Activated naive CD8-positive, alpha-beta T cell treated with anti-CD3 and anti-CD28 coated beads, Interleukin-2, amount 10 ng/mL, durations not matched to agents 7 days and 5 days (primary cell): ENCODE data around the gene YRDC. TPM values are rescaled to one million over a fixed set of nuclear protein-coding genes. Genes with fewer than 3 reads are reported as not detected.

Experiments used
- ATAC-seq: fragments of 150-1000 bp; cut with Tn5 transposase; one replicate; pipeline ENCODE4 v1.10.0; 2021; ENCODE audit warnings: low read depth, moderate library complexity
- POLR2A ChIA-PET: fragments of 350-600 bp; sonication (Branson Sonifier 250); formaldehyde crosslinking; loops from one replicate; lab custom pipeline; 2021; ENCODE audit warnings: antibody characterized with exemption; lab: Charles Lee
- DNase-seq: peaks from one replicate; pipeline ENCODE4 v3.0.0; 2021
- H3K27ac Mint-ChIP-seq: one replicate; pipeline ENCODE4 v1.8.0; 2022; ENCODE audit warnings: mild to moderate bottlenecking, mixed read lengths
- H3K27me3 Mint-ChIP-seq: one replicate; pipeline ENCODE4 v1.8.0; 2022; ENCODE audit warnings: mild to moderate bottlenecking, moderate library complexity, mixed read lengths
- H3K36me3 Mint-ChIP-seq: one replicate; pipeline ENCODE4 v1.8.0; 2021; ENCODE audit warnings: mild to moderate bottlenecking, mixed read lengths
- H3K4me1 Mint-ChIP-seq: one replicate; pipeline ENCODE4 v1.8.0; 2021; ENCODE audit warnings: mixed read lengths
- H3K4me3 Mint-ChIP-seq: one replicate; pipeline ENCODE4 v1.8.0; 2022; ENCODE audit warnings: mild to moderate bottlenecking, moderate library complexity, mixed read lengths
- H3K9me3 Mint-ChIP-seq: one replicate; pipeline ENCODE4 v1.8.0; 2021; ENCODE audit warnings: mixed read lengths
- total RNA-seq, 2 experiments: library from RNA; stranded (reverse); gene quantifications; one replicate each; pipeline ENCODE4 v1.2.3, GENCODE V29; 2021

Gene YRDC
- total RNA-seq, 2 experiments from 2014 or later, result 13.3 to 14.1 TPM

DNA sequence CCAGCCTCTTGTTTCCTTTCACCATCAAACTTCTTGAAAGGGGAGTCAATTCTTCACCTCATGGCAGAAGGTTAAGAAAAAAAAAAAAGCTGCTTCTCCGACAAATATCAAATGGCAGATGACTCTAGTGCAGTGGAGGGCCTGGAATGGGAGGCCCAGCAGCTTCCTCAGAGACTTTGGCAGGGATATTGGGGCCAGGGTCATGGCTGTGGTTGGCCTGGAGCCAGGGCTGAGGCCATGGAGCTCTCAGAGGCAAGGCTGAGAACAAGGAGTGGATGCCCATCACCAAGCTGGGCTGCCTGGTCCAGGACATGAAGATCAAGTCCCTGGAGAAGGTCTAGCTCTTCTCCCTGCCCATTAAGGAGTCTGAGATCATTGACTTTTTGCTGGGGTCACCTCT, 32.7 kb upstream of the YRDC start:
- Mint-ChIP-seq H3K9me3 (no peaks in the 10 kb centered on the region), H3K36me3 (peaks cover 20% of the 10 kb centered on the region), H3K27me3 (no peaks in the 10 kb centered on the region), H3K4me3 (no peak overlapping the region), H3K4me1 (peaks cover 9% of the 10 kb centered on the region), H3K27ac (no peak overlapping the region)
- POLR2A ChIA-PET, result interaction anchor here (1.5 kb wide), 1 partner anchor 32 kb away, joined by 6 read pairs; the partner anchor contains the start of genes C1orf122 and YRDC
- ATAC-seq, result no peak
- DNase-seq, result no peak

DNA sequence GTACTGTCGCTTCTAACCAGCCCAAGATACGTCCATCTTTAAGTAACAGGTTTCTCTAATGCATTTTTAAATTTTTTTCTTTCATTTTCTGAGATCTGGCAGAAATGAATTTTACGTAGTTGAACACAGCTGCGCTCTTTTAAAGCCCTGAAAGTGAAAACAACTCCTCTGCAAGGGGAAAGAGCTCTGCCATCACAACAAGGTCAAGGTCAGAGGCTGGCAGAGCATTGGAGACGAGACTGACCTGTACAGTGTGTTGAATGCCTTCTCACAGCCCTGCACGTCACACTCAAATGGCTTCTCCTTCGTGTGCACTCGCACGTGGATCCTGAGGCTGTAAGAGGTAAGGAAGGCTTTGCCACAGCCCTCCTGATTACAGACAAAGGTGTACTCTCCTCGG, 31.7 kb upstream of the YRDC start:
- H3K36me3 Mint-ChIP-seq, result peaks cover 19% of the 10 kb centered on the region
- POLR2A ChIA-PET, result interaction anchor here (1.5 kb wide), 1 partner anchor 31 kb away, joined by 6 read pairs; the partner anchor contains the start of genes C1orf122 and YRDC
- no peaks in the 10 kb centered on the region for H3K27me3 Mint-ChIP-seq
- H3K27ac Mint-ChIP-seq, result no peak overlapping the region
- no peak for DNase-seq
- peaks cover 7% of the 10 kb centered on the region for H3K4me1 Mint-ChIP-seq
- no peak overlapping the region for H3K4me3 Mint-ChIP-seq
- no peaks in the 10 kb centered on the region for H3K9me3 Mint-ChIP-seq
- no peak for ATAC-seq

DNA sequence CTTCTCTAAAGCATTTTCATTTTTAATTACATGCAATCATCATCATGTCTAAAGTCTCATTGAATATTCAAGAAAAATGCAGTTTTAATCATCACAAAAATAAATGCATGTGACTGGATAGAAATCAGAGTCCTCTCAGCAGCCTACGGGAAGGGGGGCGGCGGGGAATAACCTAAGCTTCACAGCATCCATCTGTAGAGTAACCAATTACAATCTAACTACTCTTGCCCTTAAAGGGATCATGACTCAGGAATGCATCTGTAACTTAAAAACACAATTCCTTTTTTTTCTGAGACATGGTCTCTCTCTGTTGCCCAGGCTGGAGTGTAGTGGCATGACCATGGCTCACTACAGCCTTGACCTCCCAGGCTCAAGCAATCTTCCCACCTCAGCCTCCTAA, 28.8 kb upstream of the YRDC start:
- Mint-ChIP-seq H3K36me3 (peaks cover 14% of the 10 kb centered on the region), H3K4me3 (no peak overlapping the region), H3K4me1 (no peaks in the 10 kb centered on the region), H3K27me3 (no peaks in the 10 kb centered on the region), H3K27ac (no peak overlapping the region), H3K9me3 (no peaks in the 10 kb centered on the region)
- no peak for ATAC-seq
- POLR2A ChIA-PET, result interaction anchor here (0.7 kb wide), 1 partner anchor 318 kb away, joined by 3 read pairs; no protein-coding TSS in a partner anchor
- no peak for DNase-seq

DNA sequence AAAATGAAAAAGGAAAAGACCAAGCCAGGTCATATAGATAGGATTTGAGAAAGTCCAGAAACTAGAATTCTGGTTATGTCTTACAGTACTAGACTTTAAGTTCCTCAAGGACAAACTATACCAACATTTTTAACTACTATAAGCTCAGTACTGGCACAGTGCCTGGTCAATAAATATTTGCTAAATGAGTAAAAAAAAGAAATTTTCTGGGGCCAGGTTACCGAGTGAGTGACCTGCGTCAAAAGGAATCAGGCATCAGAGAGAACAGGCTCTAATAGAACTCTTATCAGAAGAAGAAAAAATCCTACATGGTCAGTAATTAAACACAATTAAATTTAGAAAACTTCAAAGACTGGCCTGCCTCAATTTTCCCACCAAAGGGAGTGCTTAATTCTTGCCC, 23.8 kb upstream of the YRDC start:
- no peak overlapping the region for H3K4me3 Mint-ChIP-seq
- no peaks in the 10 kb centered on the region for H3K9me3 Mint-ChIP-seq
- H3K4me1 Mint-ChIP-seq, result no peaks in the 10 kb centered on the region
- peaks cover 20% of the 10 kb centered on the region for H3K36me3 Mint-ChIP-seq
- no peak overlapping the region for H3K27ac Mint-ChIP-seq
- H3K27me3 Mint-ChIP-seq, result no peaks in the 10 kb centered on the region
- ATAC-seq (no peak), DNase-seq (no peak)
- POLR2A ChIA-PET, result no interaction called here

DNA sequence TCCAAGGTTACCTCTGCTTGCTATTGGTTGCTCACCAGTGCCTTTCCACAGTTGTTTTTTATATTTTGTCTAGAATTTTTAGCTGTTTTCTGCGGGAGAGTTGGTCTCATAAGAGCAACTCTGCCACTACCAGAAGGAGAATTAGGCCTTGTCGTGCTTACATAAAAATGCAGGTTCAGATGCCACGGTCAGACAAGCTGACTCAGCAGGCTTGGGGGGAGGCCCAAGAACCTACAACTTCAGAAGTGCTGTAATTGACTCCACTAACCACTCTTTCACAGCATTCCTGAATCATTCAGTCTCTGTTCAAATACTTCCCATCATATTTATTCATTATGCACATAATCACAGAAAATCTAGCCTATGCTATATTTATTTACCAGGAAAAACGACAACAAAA, 23.1 kb upstream of the YRDC start:
- H3K9me3 Mint-ChIP-seq, result no peaks in the 10 kb centered on the region
- DNase-seq (no peak), ATAC-seq (no peak)
- peaks cover 20% of the 10 kb centered on the region for H3K36me3 Mint-ChIP-seq
- no peaks in the 10 kb centered on the region for H3K4me1 Mint-ChIP-seq
- no peak overlapping the region for H3K27ac Mint-ChIP-seq
- POLR2A ChIA-PET, result no interaction called here
- H3K4me3 Mint-ChIP-seq, result no peak overlapping the region
- no peaks in the 10 kb centered on the region for H3K27me3 Mint-ChIP-seq

DNA sequence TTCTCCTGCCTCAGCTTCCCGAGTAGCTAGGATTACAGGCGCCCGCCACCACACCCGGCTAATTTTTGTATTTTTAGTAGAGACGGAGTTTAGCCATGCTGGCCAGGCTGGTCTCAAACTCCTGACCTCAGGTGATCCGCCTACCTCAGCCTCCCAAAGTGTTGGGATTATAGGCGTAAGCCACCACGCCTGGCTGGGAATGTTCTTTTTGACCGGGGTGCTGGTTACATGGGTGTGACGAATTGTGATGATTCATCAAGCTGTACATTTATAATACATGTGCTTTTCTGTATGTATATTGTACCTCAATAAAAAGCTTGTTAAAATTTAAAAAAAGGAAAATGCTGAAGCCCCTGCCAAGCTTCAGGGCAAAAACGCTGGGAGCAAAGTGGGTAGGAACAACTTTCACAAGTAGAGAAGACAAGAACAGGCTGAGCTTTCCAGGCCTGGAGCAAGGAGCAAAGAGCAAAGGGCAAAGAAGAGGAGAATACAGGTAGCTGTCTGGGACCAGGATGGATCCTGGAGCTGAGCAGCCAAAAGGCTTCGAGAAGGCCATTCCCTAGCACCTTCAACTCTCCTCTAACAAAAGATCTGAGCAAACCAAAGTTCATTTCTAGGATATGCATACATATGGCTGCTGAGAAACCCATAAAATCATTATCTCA, 20.5 kb upstream of the YRDC start:
- no peak overlapping the region for H3K4me3 Mint-ChIP-seq
- POLR2A ChIA-PET, result interaction anchor here (0.7 kb wide), 1 partner anchor 730 kb away, joined by 6 read pairs; no protein-coding TSS in a partner anchor
- peaks cover 17% of the 10 kb centered on the region for H3K36me3 Mint-ChIP-seq
- no peak for ATAC-seq
- H3K4me1 Mint-ChIP-seq, result peaks cover 2% of the 10 kb centered on the region
- no peak overlapping the region for H3K27ac Mint-ChIP-seq
- H3K27me3 Mint-ChIP-seq, result no peaks in the 10 kb centered on the region
- no peaks in the 10 kb centered on the region for H3K9me3 Mint-ChIP-seq
- DNase-seq, result no peak

DNA sequence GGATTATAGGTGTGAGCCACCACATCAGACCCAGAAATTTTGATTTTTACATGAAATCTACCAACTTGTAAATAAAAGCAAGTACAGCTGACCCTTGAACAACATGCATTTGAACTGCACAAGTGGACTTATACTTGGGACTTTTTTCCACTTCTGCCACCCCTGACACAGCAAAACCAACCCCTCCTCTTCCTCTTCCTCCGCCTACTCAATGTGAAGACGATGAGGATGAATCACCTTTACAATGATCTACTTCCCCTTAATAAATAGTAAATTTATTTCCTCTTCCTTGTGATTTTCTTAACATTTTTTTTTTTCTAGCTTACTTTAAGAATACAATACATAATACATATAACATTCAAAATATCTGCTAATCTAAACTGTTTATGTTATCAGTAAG, 17.5 kb upstream of the YRDC start:
- H3K4me1 Mint-ChIP-seq, result peaks cover 2% of the 10 kb centered on the region
- no peaks in the 10 kb centered on the region for H3K9me3 Mint-ChIP-seq
- no peak for ATAC-seq
- POLR2A ChIA-PET, result no interaction called here
- H3K4me3 Mint-ChIP-seq, result no peak overlapping the region
- H3K27me3 Mint-ChIP-seq, result no peaks in the 10 kb centered on the region
- peaks cover 23% of the 10 kb centered on the region for H3K36me3 Mint-ChIP-seq
- H3K27ac Mint-ChIP-seq, result no peak overlapping the region
- no peak for DNase-seq

DNA sequence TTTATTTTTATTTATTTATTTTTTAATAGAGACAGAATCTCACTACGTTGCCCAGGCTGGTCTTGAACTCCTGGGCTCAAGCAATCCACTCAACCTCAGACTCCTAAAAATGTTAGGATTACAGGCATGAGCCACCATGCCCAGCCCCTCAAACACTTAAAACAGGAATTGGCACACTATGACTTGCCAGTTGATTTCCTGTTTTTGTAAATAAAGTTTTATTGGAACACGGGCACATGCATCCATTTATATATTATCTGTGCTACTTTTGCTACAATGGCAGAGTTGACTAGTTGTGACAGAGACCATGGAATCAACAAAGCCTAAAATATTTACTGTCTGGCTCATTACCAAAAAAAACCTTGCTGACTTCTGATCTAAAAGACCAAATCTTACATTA, 16.0 kb upstream of the YRDC start:
- no peak overlapping the region for H3K27ac Mint-ChIP-seq
- peaks cover 2% of the 10 kb centered on the region for H3K4me1 Mint-ChIP-seq
- no peak overlapping the region for H3K4me3 Mint-ChIP-seq
- H3K36me3 Mint-ChIP-seq, result peaks cover 22% of the 10 kb centered on the region
- H3K27me3 Mint-ChIP-seq, result no peaks in the 10 kb centered on the region
- no peaks in the 10 kb centered on the region for H3K9me3 Mint-ChIP-seq
- DNase-seq (no peak), ATAC-seq (no peak)
- POLR2A ChIA-PET, result interaction anchor here (0.7 kb wide), 1 partner anchor 337 kb away, joined by 3 read pairs; no protein-coding TSS in a partner anchor

DNA sequence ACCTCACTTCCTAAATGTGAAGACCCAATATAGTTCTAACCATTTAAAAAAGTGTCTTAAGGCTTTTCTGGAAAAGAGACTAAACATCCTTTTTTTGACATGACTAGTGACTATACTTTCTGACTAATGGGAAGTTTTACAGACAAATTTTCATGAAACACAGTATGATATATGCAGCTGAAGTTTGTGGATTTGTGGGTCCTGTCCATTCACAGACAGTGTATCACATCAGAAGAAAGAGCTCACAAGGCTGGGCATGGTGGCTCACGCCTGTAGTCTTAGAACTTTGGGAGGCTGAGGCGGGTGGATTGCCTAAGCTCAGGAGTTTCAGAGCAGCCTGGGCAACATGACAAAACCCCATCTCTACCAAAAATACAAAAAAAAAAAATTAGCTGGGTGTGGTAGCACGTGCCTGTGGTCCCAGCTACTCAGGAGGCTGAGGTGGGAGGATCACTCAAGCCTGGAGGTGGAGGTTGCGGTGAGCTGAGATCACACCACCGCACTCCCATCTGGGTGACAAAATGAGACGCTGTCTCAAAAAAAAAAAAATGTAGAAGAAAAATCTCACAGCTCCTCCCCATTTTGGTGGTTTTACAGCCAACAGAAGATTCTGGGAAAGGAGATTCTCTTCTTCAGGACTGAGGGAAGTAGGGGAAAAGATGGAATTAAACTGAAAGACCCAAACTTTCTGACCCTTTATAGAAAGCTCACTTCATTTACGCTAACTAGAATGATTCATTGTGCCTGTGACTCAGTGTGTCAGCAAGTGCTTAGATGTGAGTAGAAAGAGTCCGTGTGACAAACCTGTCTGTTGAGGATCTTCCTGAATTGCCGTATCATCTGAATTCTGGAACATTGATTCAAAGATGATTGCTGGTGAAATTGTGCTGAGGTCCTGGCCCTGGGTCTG, 15.2 kb upstream of the YRDC start:
- Mint-ChIP-seq H3K27ac (no peak overlapping the region), H3K27me3 (no peaks in the 10 kb centered on the region), H3K4me3 (no peak overlapping the region), H3K9me3 (no peaks in the 10 kb centered on the region), H3K36me3 (peaks cover 21% of the 10 kb centered on the region), H3K4me1 (peaks cover 2% of the 10 kb centered on the region)
- POLR2A ChIA-PET, result interaction anchor here (0.5 to 1.2 kb wide), 3 partner anchors 33 to 336 kb away, joined by 3 to 4 read pairs (median 3); partner anchors contain the start of gene MTF1
- ATAC-seq, result no peak
- no peak for DNase-seq

DNA sequence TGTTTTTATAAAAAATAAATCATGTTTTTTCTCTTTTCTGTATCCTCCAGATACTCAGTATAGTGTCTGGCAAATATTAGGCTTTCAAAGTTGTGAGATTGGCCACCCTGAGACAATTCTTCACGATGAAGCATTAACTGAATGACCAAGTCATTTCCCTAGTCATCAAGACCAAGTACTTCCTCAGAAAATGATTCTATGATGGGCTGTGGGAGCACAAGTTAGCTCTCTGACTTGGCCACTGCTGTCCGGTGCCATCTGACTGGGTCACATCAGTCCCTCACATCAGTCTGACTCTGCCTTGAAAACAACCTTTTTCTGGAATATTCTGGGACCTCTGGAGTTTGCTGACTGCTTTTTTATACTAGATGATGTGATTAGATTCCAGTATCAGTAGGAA, 13.5 kb upstream of the YRDC start:
- peaks cover 22% of the 10 kb centered on the region for H3K36me3 Mint-ChIP-seq
- POLR2A ChIA-PET, result interaction anchor here (1.2 kb wide), 1 partner anchor 14 kb away, joined by 3 read pairs; the partner anchor contains the start of genes C1orf122 and YRDC
- H3K4me1 Mint-ChIP-seq, result peaks cover 2% of the 10 kb centered on the region
- no peaks in the 10 kb centered on the region for H3K9me3 Mint-ChIP-seq
- ATAC-seq (no peak), DNase-seq (no peak)
- no peak overlapping the region for H3K4me3 Mint-ChIP-seq
- no peaks in the 10 kb centered on the region for H3K27me3 Mint-ChIP-seq
- H3K27ac Mint-ChIP-seq, result no peak overlapping the region

DNA sequence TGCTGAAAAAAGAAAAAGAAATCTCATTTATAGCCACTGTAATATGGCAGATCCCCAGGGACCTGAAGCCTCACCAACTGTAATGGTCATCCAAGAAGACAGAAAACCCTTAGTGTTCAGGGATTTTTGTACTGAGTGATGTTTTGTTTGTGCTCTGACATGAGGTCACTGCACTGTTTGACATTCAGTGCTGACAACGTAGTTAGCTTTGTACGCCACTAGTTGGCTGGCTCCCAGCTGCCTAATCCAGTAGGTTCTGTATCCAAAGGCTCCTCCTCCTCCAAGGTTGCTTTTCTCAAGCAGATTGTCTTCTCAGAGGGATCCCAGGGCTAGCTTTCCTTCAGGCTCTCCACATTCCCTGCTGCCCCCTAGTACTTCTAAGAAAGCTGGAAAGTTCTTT, 9.5 kb upstream of the YRDC start:
- H3K27me3 Mint-ChIP-seq, result no peaks in the 10 kb centered on the region
- no peaks in the 10 kb centered on the region for H3K4me1 Mint-ChIP-seq
- no peaks in the 10 kb centered on the region for H3K9me3 Mint-ChIP-seq
- ATAC-seq, result no peak
- POLR2A ChIA-PET, result interaction anchor here (1.0 kb wide), 1 partner anchor 9 kb away, joined by 3 read pairs; the partner anchor contains the start of gene YRDC
- no peak for DNase-seq
- H3K4me3 Mint-ChIP-seq, result no peak overlapping the region
- peaks cover 18% of the 10 kb centered on the region for H3K36me3 Mint-ChIP-seq
- no peak overlapping the region for H3K27ac Mint-ChIP-seq

DNA sequence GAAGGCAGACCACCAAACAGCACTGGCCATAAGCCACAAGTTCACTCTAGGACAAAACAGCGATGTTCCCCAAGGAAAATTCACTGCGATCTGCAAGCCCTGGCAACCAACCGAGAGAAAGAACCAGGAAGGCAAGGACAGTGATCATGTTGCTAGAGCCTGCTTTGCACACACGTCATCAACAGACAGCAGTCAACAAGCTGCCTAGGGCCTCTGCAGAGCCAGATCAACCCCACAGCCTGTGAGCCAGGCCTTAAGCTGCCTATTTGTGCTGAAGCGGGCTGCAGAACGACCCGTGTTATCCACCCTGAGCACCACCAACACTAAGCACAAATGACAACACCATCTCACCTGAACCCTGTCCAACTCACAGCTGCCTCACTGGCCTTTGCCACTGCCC, 6.2 kb upstream of the YRDC start:
- POLR2A ChIA-PET, result no interaction called here
- H3K27ac Mint-ChIP-seq, result no peak overlapping the region
- ATAC-seq (no peak), DNase-seq (no peak)
- peaks cover 5% of the 10 kb centered on the region for H3K36me3 Mint-ChIP-seq
- H3K4me1 Mint-ChIP-seq, result peaks cover 9% of the 10 kb centered on the region
- H3K4me3 Mint-ChIP-seq, result no peak overlapping the region
- no peaks in the 10 kb centered on the region for H3K27me3 Mint-ChIP-seq
- H3K9me3 Mint-ChIP-seq, result no peaks in the 10 kb centered on the region

DNA sequence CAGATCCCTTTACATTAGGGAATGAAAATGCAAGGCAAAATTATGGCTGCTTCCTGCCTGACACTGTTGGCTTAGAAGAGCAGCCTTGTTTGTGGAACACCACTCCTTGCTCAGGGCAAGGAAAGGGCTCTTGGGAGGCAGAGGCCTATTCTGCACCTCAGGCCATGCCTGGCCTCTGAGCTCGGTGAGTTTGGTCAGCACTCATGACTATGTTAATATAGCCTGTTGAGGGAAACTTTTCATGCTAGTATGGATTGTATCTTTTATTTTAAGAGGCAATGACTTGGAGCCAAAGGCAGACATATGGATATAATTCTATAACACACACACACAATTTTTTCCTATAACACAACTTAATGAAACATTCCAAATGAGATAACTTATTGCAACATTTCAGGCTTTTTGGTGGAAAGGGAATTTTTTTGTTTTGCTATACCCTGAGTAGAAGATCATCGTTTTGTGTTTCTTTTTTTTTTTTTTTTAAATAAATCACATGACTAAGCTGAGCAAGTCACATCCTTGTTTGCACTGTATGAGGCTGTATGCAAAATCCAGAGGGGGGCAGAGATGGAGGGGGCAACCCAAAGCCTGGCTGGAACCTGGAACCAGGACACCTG, 5.6 kb upstream of the YRDC start:
- ATAC-seq, result no peak
- Mint-ChIP-seq H3K27ac (no peak overlapping the region), H3K36me3 (peaks cover 5% of the 10 kb centered on the region)

More for the DNA sequence above, 5.6 kb upstream of the YRDC start:
- no peak for DNase-seq
- Mint-ChIP-seq H3K27me3 (no peaks in the 10 kb centered on the region), H3K9me3 (no peaks in the 10 kb centered on the region), H3K4me1 (peaks cover 13% of the 10 kb centered on the region), H3K4me3 (no peak overlapping the region)
- POLR2A ChIA-PET, result no interaction called here
